Measurements from ENCODE around the gene CLDN4.
"Not testable (repeated sequence)": the region's sequence is repeated elsewhere in the genome, so short reads cannot be mapped to it uniquely, and the experiment has no call there.

- TF ChIP-seq CTCF, POLR2A, POLR2AphosphoS5 (IDR thresholded peaks at IDR 0.05): not testable (repeated sequence)
Observed at GRCh38 chr7:73821597-73822285, 9.1 kb upstream of the CLDN4 start.
